HepG2 (cell line): ENCODE measurements around the gene CRKL. TPM values are rescaled to one million over a fixed set of nuclear protein-coding genes. Genes with fewer than 3 reads are reported as not detected.

Experiments
- GZF1 ChIP-seq: sonication (generic); formaldehyde crosslinking; IDR thresholded peaks from 2 replicates; pipeline ENCODE4 v1.5.1; 2020; ENCODE audit warnings: mild to moderate bottlenecking, missing genetic modification reagents
- KLF12 ChIP-seq: sonication (generic); formaldehyde crosslinking; IDR thresholded peaks from 2 replicates; pipeline ENCODE4 v1.4.0; 2020; ENCODE audit warnings: missing genetic modification reagents, borderline replicate concordance
- KLF6 ChIP-seq: IDR thresholded peaks from 2 replicates; pipeline ENCODE4 v1.8.0; 2016; ENCODE audit warnings: missing biosample characterization, missing genetic modification reagents
- LCORL ChIP-seq, 2 experiments: fragments of 450-650 bp in 1 of 2; sonication (generic) in 1 of 2; formaldehyde crosslinking in 1 of 2; IDR thresholded peaks; 2 replicates each; pipeline versions ENCODE4 v1.5.0 to v1.6.1; 2017 to 2020; ENCODE audit warnings: antibody characterized with exemption in 1 of 2, missing genetic modification reagents in 1 of 2
- MAFG ChIP-seq: sonication (generic); formaldehyde crosslinking; IDR thresholded peaks from 2 replicates; pipeline ENCODE4 v1.5.1; 2020; ENCODE audit warnings: mild to moderate bottlenecking, missing genetic modification reagents
- NAIF1 ChIP-seq: sonication (generic); formaldehyde crosslinking; IDR thresholded peaks from 2 replicates; pipeline ENCODE4 v1.5.0; 2020; ENCODE audit warnings: mild to moderate bottlenecking, missing genetic modification reagents, borderline replicate concordance
- PHF5A ChIP-seq: IDR thresholded peaks from one replicate; pipeline ENCODE4 v1.6.1; 2018; ENCODE audit warnings: low read depth, missing genetic modification reagents; ENCODE audit not compliant: unreplicated experiment
- POLR2A ChIP-seq, 2 experiments: IDR thresholded peaks; 2 replicates each; pipeline ENCODE4 v1.6.1; 2011; ENCODE audit warnings: low read depth in 2 of 2, low read length in 2 of 2, mild to moderate bottlenecking in 1 of 2, moderate library complexity in 1 of 2; ENCODE audit not compliant: insufficient read depth in 1 of 2
- RXRA ChIP-seq: sonication (generic); formaldehyde crosslinking; IDR thresholded peaks from 2 replicates; pipeline ENCODE4 v1.5.1; 2020; ENCODE audit warnings: missing genetic modification reagents
- SAP130 ChIP-seq: IDR thresholded peaks from 2 replicates; pipeline ENCODE4 v1.6.1; 2016; ENCODE audit warnings: low read depth
- SMAD1 ChIP-seq: sonication (generic); formaldehyde crosslinking; IDR thresholded peaks from 2 replicates; pipeline ENCODE4 v1.4.0; 2020; ENCODE audit warnings: missing genetic modification reagents, low read depth, mild to moderate bottlenecking, borderline replicate concordance
- TAF1 ChIP-seq: sonication (generic); formaldehyde crosslinking; IDR thresholded peaks from 2 replicates; pipeline ENCODE4 v1.4.0; 2020; ENCODE audit warnings: missing genetic modification reagents
- TBX3 ChIP-seq: fragments of 450-650 bp; IDR thresholded peaks from 2 replicates; pipeline ENCODE4 v1.6.1; 2017; ENCODE audit warnings: antibody characterized with exemption, mild to moderate bottlenecking, inconsistent platforms, borderline replicate concordance
- THAP11 ChIP-seq: IDR thresholded peaks from 2 replicates; pipeline ENCODE4 v1.6.1; 2016; ENCODE audit warnings: missing biosample characterization, missing genetic modification reagents
- ZFY ChIP-seq: sonication (generic); formaldehyde crosslinking; IDR thresholded peaks from 2 replicates; pipeline ENCODE4 v1.4.0; 2020; ENCODE audit warnings: missing genetic modification reagents
- ZNF225 ChIP-seq: sonication (generic); formaldehyde crosslinking; IDR thresholded peaks from 2 replicates; pipeline ENCODE4 v1.4.0; 2020; ENCODE audit warnings: mild to moderate bottlenecking, missing genetic modification reagents
- ZNF441 ChIP-seq: sonication (generic); formaldehyde crosslinking; IDR thresholded peaks from 2 replicates; pipeline ENCODE4 v1.7.0; 2021; ENCODE audit warnings: missing genetic modification reagents, borderline replicate concordance
- ZNF572 ChIP-seq: sonication (generic); formaldehyde crosslinking; IDR thresholded peaks from 2 replicates; pipeline ENCODE4 v1.5.1; 2020; ENCODE audit warnings: mild to moderate bottlenecking, missing genetic modification reagents
- ZNF761 ChIP-seq: sonication (generic); formaldehyde crosslinking; conservative IDR thresholded peaks from 2 replicates; pipeline ENCODE4 v1.4.0; 2020; ENCODE audit warnings: mild to moderate bottlenecking, missing genetic modification reagents
- ZZZ3 ChIP-seq: sonication (generic); formaldehyde crosslinking; IDR thresholded peaks from 2 replicates; pipeline ENCODE4 v1.4.0; 2020; ENCODE audit warnings: missing genetic modification reagents, mild to moderate bottlenecking, borderline replicate concordance
- polyA plus RNA-seq, 8 experiments: library from polyadenylated mRNA; depleted of rRNA in 3 of 8; stranded (reverse) in 7 of 8; unstranded in 1 of 8; fragments of >200 nt; fragmentation: Illumina TruSeq in 4 of 8; extraction: Trizol in 4 of 8; gene quantifications; 2 replicates each; pipeline versions ENCODE4 v1.2.1 to v1.2.3, GENCODE V29; 2011 to 2016; ENCODE audit warnings: low read depth in 4 of 8, missing spikeins in 1 of 8, mixed read lengths in 1 of 8; ENCODE audit not compliant: insufficient read depth in 1 of 8
- total RNA-seq, 5 experiments: library from RNA; depleted of rRNA; stranded (reverse); fragments of >200 nt; fragmentation: Illumina TruSeq; extraction: Trizol; gene quantifications; 2 replicates each; pipeline ENCODE4 v1.2.3, GENCODE V29; 2016; ENCODE audit warnings: low read depth in 1 of 5
- TF ChIP-seq, protein P1 (sequence below): sonication (generic); formaldehyde crosslinking; IDR thresholded peaks from 2 replicates; pipeline ENCODE4 v1.5.0; 2020; ENCODE audit warnings: mild to moderate bottlenecking, missing genetic modification reagents, borderline replicate concordance
- TF ChIP-seq, protein P2 (sequence below): sonication (generic); formaldehyde crosslinking; IDR thresholded peaks from 2 replicates; pipeline ENCODE4 v1.5.1; 2020; ENCODE audit warnings: missing genetic modification reagents, mild to moderate bottlenecking, borderline replicate concordance
- TF ChIP-seq, protein P3 (sequence below): sonication (generic); formaldehyde crosslinking; IDR thresholded peaks from 2 replicates; pipeline ENCODE4 v1.4.0; 2020; ENCODE audit warnings: missing genetic modification reagents; ENCODE audit errors: not compliant biosample characterization
- TF ChIP-seq, protein P4 (sequence below): sonication (generic); formaldehyde crosslinking; IDR thresholded peaks from 2 replicates; pipeline ENCODE4 v1.8.0; 2023; ENCODE audit warnings: mild to moderate bottlenecking, missing genetic modification reagents

The CRKL gene
- total and polyA plus RNA-seq, 2 of the 13 experiments (the other 11 are each of a cell fraction or from before 2014, with no cell fraction given), result 37.4 to 60.6 TPM

DNA sequence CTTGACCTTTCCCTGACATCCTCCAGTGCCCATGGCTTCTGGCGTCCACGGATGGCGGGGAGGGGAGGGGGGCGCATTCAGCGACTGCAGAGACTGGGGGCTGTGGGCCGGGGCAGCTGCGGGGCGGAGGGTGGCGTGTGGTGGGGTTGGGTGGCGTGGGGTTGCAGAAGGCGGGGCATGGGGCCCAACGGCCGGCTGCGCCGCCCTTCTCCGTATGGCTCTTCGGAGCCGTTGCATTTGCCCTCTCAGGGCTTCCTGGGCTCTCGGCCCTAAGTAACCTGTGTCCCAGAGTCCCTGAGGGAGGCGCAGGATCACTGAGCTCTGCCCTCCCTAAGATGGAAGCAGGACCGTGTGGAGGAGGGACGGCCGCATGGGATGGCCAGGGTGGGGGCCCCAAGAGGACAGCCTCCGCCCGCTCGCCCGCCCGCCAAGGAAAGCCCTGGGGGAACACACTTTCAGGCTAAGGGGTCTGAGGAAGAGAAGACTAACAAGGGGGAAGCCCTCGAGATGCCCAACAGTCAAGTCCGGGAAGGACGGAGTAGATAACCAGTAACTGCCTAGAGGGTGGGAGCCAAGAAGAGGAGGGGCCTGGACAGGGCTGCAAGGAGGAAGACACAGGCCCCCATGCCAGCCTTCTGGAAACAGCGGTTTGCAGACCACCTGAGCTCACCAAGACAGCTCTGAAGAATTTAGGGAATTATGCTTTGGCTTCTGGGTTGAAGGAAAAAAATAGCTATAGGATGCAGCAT, 40.6 kb downstream of the CRKL start (continued):
- TF ChIP-seq KLF6 (CRISPR knock-in tag) (peak; percentile 50; the same call in 1 of the 2 replicates), TBX3 (no peak), GZF1 (CRISPR knock-in tag) (no peak), ZNF225 (CRISPR knock-in tag) (no peak), SMAD1 (CRISPR knock-in tag) (0 out of 2 replicates have a peak, but pooled peaks have one; percentile 66), RXRA (CRISPR knock-in tag) (peak; percentile 45), ZZZ3 (CRISPR knock-in tag) (no peak), SAP130 (CRISPR knock-in tag) (peak; percentile 52; the same call in 1 of the 2 replicates), ZNF441 (CRISPR knock-in tag) (0 out of 2 replicates have a peak, but pooled peaks have one; percentile 2), NAIF1 (0 out of 2 replicates have a peak, but pooled peaks have one; percentile 44), TAF1 (peak; percentile 57), ZFY (0 out of 2 replicates have a peak, but pooled peaks have one; percentile 12), POLR2A (IDR thresholded peaks at IDR 0.05; ENCODE audit: insufficient read depth in 1 of 2, low read depth in 2 of 2, low read length in 2 of 2) (peak in 1 of 2 experiments; percentile 51; a peak in 2 of 4 replicates), PHF5A (CRISPR knock-in tag) (peak; percentile 10), LCORL (IDR thresholded peaks at IDR 0.05) (no peak), LCORL (CRISPR knock-in tag; IDR thresholded peaks at IDR 0.05) (peak; percentile 69), MAFG (CRISPR knock-in tag) (no peak), ZNF572 (no peak), THAP11 (CRISPR knock-in tag) (peak; percentile 16; the same call in 1 of the 2 replicates), ZNF761 (CRISPR knock-in tag) (peak; percentile 73; the same call in 1 of the 2 replicates), KLF12 (CRISPR knock-in tag) (0 out of 2 replicates have a peak, but pooled peaks have one; percentile 59)
- TF ChIP-seq, protein P1, sequence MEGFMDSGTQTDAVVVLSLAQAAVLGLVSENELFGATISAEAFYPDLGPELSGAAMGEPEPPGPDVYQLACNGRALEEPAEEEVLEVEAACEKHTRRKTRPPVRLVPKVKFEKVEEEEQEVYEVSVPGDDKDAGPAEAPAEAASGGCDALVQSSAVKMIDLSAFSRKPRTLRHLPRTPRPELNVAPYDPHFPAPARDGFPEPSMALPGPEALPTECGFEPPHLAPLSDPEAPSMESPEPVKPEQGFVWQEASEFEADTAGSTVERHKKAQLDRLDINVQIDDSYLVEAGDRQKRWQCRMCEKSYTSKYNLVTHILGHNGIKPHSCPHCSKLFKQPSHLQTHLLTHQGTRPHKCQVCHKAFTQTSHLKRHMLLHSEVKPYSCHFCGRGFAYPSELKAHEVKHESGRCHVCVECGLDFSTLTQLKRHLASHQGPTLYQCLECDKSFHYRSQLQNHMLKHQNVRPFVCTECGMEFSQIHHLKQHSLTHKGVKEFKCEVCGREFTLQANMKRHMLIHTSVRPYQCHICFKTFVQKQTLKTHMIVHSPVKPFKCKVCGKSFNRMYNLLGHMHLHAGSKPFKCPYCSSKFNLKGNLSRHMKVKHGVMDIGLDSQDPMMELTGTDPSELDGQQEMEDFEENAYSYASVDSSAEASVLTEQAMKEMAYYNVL (CRISPR knock-in tag), result 0 out of 2 replicates have a peak, but pooled peaks have one; percentile 16
- TF ChIP-seq, protein P2, sequence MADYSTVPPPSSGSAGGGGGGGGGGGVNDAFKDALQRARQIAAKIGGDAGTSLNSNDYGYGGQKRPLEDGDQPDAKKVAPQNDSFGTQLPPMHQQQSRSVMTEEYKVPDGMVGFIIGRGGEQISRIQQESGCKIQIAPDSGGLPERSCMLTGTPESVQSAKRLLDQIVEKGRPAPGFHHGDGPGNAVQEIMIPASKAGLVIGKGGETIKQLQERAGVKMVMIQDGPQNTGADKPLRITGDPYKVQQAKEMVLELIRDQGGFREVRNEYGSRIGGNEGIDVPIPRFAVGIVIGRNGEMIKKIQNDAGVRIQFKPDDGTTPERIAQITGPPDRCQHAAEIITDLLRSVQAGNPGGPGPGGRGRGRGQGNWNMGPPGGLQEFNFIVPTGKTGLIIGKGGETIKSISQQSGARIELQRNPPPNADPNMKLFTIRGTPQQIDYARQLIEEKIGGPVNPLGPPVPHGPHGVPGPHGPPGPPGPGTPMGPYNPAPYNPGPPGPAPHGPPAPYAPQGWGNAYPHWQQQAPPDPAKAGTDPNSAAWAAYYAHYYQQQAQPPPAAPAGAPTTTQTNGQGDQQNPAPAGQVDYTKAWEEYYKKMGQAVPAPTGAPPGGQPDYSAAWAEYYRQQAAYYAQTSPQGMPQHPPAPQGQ, result no peak
- TF ChIP-seq, protein P3, sequence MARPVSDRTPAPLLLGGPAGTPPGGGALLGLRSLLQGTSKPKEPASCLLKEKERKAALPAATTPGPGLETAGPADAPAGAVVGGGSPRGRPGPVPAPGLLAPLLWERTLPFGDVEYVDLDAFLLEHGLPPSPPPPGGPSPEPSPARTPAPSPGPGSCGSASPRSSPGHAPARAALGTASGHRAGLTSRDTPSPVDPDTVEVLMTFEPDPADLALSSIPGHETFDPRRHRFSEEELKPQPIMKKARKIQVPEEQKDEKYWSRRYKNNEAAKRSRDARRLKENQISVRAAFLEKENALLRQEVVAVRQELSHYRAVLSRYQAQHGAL, result peak; percentile 21
- TF ChIP-seq, protein P4, sequence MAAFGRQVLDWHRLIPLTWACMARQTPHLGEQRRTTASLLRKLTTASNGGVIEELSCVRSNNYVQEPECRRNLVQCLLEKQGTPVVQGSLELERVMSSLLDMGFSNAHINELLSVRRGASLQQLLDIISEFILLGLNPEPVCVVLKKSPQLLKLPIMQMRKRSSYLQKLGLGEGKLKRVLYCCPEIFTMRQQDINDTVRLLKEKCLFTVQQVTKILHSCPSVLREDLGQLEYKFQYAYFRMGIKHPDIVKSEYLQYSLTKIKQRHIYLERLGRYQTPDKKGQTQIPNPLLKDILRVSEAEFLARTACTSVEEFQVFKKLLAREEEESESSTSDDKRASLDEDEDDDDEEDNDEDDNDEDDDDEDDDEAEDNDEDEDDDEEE (CRISPR knock-in tag), result no peak
